ENCODE data around the gene NEURL1. TPM values are rescaled to one million over a fixed set of nuclear protein-coding genes. Genes with fewer than 3 reads are reported as not detected.

Gene NEURL1
- total RNA-seq, 2 experiments from 2014 or later, result 1.1 TPM

- peaks cover 13% of the 10 kb centered on the region for H3K36me3 Mint-ChIP-seq (ENCODE audit: low read depth)
- ChIA-PET CTCF (interaction anchor here (0.7 to 1.7 kb wide), 4 partner anchors 11 to 40 kb away, joined by 3 to 5 read pairs (median 3); no protein-coding TSS in a partner anchor), POLR2A (no interaction called here)
- peaks cover 63% of the 10 kb centered on the region for H3K4me1 Mint-ChIP-seq (ENCODE audit: low read depth)
- H3K27me3 Mint-ChIP-seq (ENCODE audit: low read depth), result no peaks in the 10 kb centered on the region
- no peak overlapping the region for H3K27ac Mint-ChIP-seq
- no peak for DNase-seq
- ATAC-seq, result no peak
- H3K4me3 Mint-ChIP-seq, result no peak overlapping the region
- no peaks in the 10 kb centered on the region for H3K9me3 Mint-ChIP-seq (ENCODE audit: insufficient read depth)
Measured at GRCh38 chr10:103465411-103466179, 27.9 kb upstream of the NEURL1 start.

GRCh38 chr10:103466734-103467133, 26.8 kb upstream of the NEURL1 start:
- Mint-ChIP-seq H3K4me1 (ENCODE audit: low read depth) (peaks cover 70% of the 10 kb centered on the region), H3K27ac (peak overlapping the region; percentile 70), H3K9me3 (ENCODE audit: insufficient read depth) (no peaks in the 10 kb centered on the region), H3K27me3 (ENCODE audit: low read depth) (no peaks in the 10 kb centered on the region), H3K36me3 (ENCODE audit: low read depth) (peaks cover 15% of the 10 kb centered on the region), H3K4me3 (no peak overlapping the region)
- POLR2A ChIA-PET, result interaction anchor here (0.7 kb wide), 1 partner anchor 15 kb away, joined by 5 read pairs; the partner anchor contains the start of gene CALHM2
- CTCF ChIA-PET, result interaction anchor here (1.0 to 1.7 kb wide), 2 partner anchors 15 to 19 kb away, joined by 3 to 5 read pairs; no protein-coding TSS in a partner anchor
- DNase-seq (no peak), ATAC-seq (no peak)

GRCh38 chr10:103467406-103467805, 26.1 kb upstream of the NEURL1 start:
- no peak for DNase-seq
- Mint-ChIP-seq H3K36me3 (ENCODE audit: low read depth) (peaks cover 15% of the 10 kb centered on the region), H3K4me3 (no peak overlapping the region), H3K27me3 (ENCODE audit: low read depth) (no peaks in the 10 kb centered on the region), H3K27ac (peak overlapping the region; percentile 63), H3K4me1 (ENCODE audit: low read depth) (peaks cover 77% of the 10 kb centered on the region), H3K9me3 (ENCODE audit: insufficient read depth) (no peaks in the 10 kb centered on the region)
- ATAC-seq, result no peak
- ChIA-PET CTCF (interaction anchor here (1.0 kb wide), 1 partner anchor 16 kb away, joined by 5 read pairs; no protein-coding TSS in a partner anchor), POLR2A (interaction anchor here (0.7 kb wide), 1 partner anchor 16 kb away, joined by 5 read pairs; the partner anchor contains the start of gene CALHM2)

- Mint-ChIP-seq H3K4me3 (no peak overlapping the region), H3K27ac (peak overlapping the region; percentile 95), H3K9me3 (ENCODE audit: insufficient read depth) (no peaks in the 10 kb centered on the region), H3K36me3 (ENCODE audit: low read depth) (peaks cover 15% of the 10 kb centered on the region), H3K27me3 (ENCODE audit: low read depth) (no peaks in the 10 kb centered on the region), H3K4me1 (ENCODE audit: low read depth) (peaks cover 84% of the 10 kb centered on the region)
- ChIA-PET CTCF (interaction anchor here (0.7 to 1.2 kb wide), 4 partner anchors 10 to 17 kb away, joined by 3 to 6 read pairs (median 4); partner anchors contain the start of genes CALHM1 and CALHM2), POLR2A (interaction anchor here (1.4 to 4.6 kb wide), 2 partner anchors 14 to 17 kb away, joined by 3 to 43 read pairs; partner anchors contain the start of gene CALHM2)
- DNase-seq (no peak), ATAC-seq (no peak)
Measured at GRCh38 chr10:103469201-103469600, 24.3 kb upstream of the NEURL1 start.

- peaks cover 15% of the 10 kb centered on the region for H3K36me3 Mint-ChIP-seq (ENCODE audit: low read depth)
- ChIA-PET POLR2A (interaction anchor here (0.6 to 4.6 kb wide), 3 partner anchors 12 to 126 kb away, joined by 3 to 43 read pairs (median 8); partner anchors contain the start of genes CALHM1 and CALHM2), CTCF (interaction anchor here (1.6 to 2.8 kb wide), 5 partner anchors 10 to 54 kb away, joined by 7 to 20 read pairs (median 11); partner anchors contain the start of gene CALHM2)
- H3K9me3 Mint-ChIP-seq (ENCODE audit: insufficient read depth), result no peaks in the 10 kb centered on the region
- peak overlapping the region; percentile 95 for H3K27ac Mint-ChIP-seq
- peak; percentile 84 for ATAC-seq
- peak; percentile 96 for DNase-seq
- peak overlapping the region; percentile 74 for H3K4me3 Mint-ChIP-seq
- peaks cover 84% of the 10 kb centered on the region for H3K4me1 Mint-ChIP-seq (ENCODE audit: low read depth)
- H3K27me3 Mint-ChIP-seq (ENCODE audit: low read depth), result no peaks in the 10 kb centered on the region
Measured at GRCh38 chr10:103470761-103471653, 22.5 kb upstream of the NEURL1 start.

- Mint-ChIP-seq H3K4me1 (ENCODE audit: low read depth) (peaks cover 88% of the 10 kb centered on the region), H3K27ac (peak overlapping the region; percentile 95), H3K9me3 (ENCODE audit: insufficient read depth) (no peaks in the 10 kb centered on the region), H3K4me3 (peak overlapping the region; percentile 74), H3K36me3 (ENCODE audit: low read depth) (peaks cover 15% of the 10 kb centered on the region), H3K27me3 (ENCODE audit: low read depth) (no peaks in the 10 kb centered on the region)
- ChIA-PET POLR2A (interaction anchor here (0.9 to 4.6 kb wide), 3 partner anchors 13 to 76 kb away, joined by 3 to 43 read pairs (median 8); partner anchors contain the start of genes ATP5MK, CALHM1, CALHM2 and PDCD11), CTCF (interaction anchor here (0.7 to 2.8 kb wide), 8 partner anchors 9 to 75 kb away, joined by 3 to 20 read pairs (median 9); partner anchors contain the start of genes ATP5MK, CALHM2 and PDCD11)
- DNase-seq (no peak), ATAC-seq (no peak)
Measured at GRCh38 chr10:103472005-103472404, 21.5 kb upstream of the NEURL1 start.

- Mint-ChIP-seq H3K27ac (peak overlapping the region; percentile 61), H3K9me3 (ENCODE audit: insufficient read depth) (no peaks in the 10 kb centered on the region), H3K4me1 (ENCODE audit: low read depth) (peaks cover 81% of the 10 kb centered on the region), H3K27me3 (ENCODE audit: low read depth) (no peaks in the 10 kb centered on the region), H3K4me3 (no peak overlapping the region), H3K36me3 (ENCODE audit: low read depth) (peaks cover 12% of the 10 kb centered on the region)
- ATAC-seq, result no peak
- no peak for DNase-seq
- ChIA-PET CTCF (interaction anchor here (1.2 to 5.4 kb wide), 5 partner anchors 8 to 56 kb away, joined by 3 to 51 read pairs (median 13); partner anchors contain the start of gene CALHM2), POLR2A (interaction anchor here (4.6 kb wide), 1 partner anchor 21 kb away, joined by 43 read pairs; the partner anchor contains the start of gene CALHM2)
Measured at GRCh38 chr10:103473261-103473671, 20.2 kb upstream of the NEURL1 start.

- peak overlapping the region; percentile 5 for H3K27ac Mint-ChIP-seq
- H3K4me1 Mint-ChIP-seq (ENCODE audit: low read depth), result peaks cover 77% of the 10 kb centered on the region
- H3K36me3 Mint-ChIP-seq (ENCODE audit: low read depth), result peaks cover 11% of the 10 kb centered on the region
- ChIA-PET CTCF (interaction anchor here (1.8 to 5.4 kb wide), 3 partner anchors 11 to 57 kb away, joined by 18 to 54 read pairs (median 51); partner anchors contain the start of gene CALHM2), POLR2A (interaction anchor here (4.2 kb wide), 1 partner anchor 24 kb away, joined by 19 read pairs; no protein-coding TSS in a partner anchor)
- H3K27me3 Mint-ChIP-seq (ENCODE audit: low read depth), result no peaks in the 10 kb centered on the region
- no peak overlapping the region for H3K4me3 Mint-ChIP-seq
- H3K9me3 Mint-ChIP-seq (ENCODE audit: insufficient read depth), result no peaks in the 10 kb centered on the region
- DNase-seq (no peak), ATAC-seq (no peak)
Measured at GRCh38 chr10:103474077-103474476, 19.4 kb upstream of the NEURL1 start.

- POLR2A ChIA-PET, result interaction anchor here (4.2 kb wide), 1 partner anchor 25 kb away, joined by 19 read pairs; no protein-coding TSS in a partner anchor
- no peaks in the 10 kb centered on the region for H3K9me3 Mint-ChIP-seq (ENCODE audit: insufficient read depth)
- H3K4me1 Mint-ChIP-seq (ENCODE audit: low read depth), result peaks cover 72% of the 10 kb centered on the region
- H3K27me3 Mint-ChIP-seq (ENCODE audit: low read depth), result no peaks in the 10 kb centered on the region
- CTCF ChIA-PET, result interaction anchor here (0.6 to 5.4 kb wide), 12 partner anchors 10 to 75 kb away, joined by 3 to 54 read pairs (median 7); partner anchors contain the start of genes CALHM1 and CALHM2
- ATAC-seq (no peak), DNase-seq (no peak)
- no peak overlapping the region for H3K27ac Mint-ChIP-seq
- no peak overlapping the region for H3K4me3 Mint-ChIP-seq
- peaks cover 3% of the 10 kb centered on the region for H3K36me3 Mint-ChIP-seq (ENCODE audit: low read depth)
Measured at GRCh38 chr10:103475437-103475836, 18.1 kb upstream of the NEURL1 start.

- peak overlapping the region; percentile 74 for H3K27ac Mint-ChIP-seq
- ChIA-PET CTCF (interaction anchor here (0.8 to 5.4 kb wide), 16 partner anchors 10 to 80 kb away, joined by 3 to 54 read pairs (median 5); partner anchors contain the start of genes ATP5MK, CALHM1, CALHM2 and PDCD11), POLR2A (interaction anchor here (0.8 to 4.2 kb wide), 2 partner anchors 26 to 34 kb away, joined by 3 to 19 read pairs; no protein-coding TSS in a partner anchor)
- H3K36me3 Mint-ChIP-seq (ENCODE audit: low read depth), result no peaks in the 10 kb centered on the region
- ATAC-seq (peak; percentile 34), DNase-seq (peak; percentile 54)
- H3K4me3 Mint-ChIP-seq, result no peak overlapping the region
- peaks cover 70% of the 10 kb centered on the region for H3K4me1 Mint-ChIP-seq (ENCODE audit: low read depth)
- H3K9me3 Mint-ChIP-seq (ENCODE audit: insufficient read depth), result no peaks in the 10 kb centered on the region
- no peaks in the 10 kb centered on the region for H3K27me3 Mint-ChIP-seq (ENCODE audit: low read depth)
Measured at GRCh38 chr10:103476046-103476768, 17.3 kb upstream of the NEURL1 start.
